ENCODE results near the gene KRTAP10-5.

- TF ChIP-seq, protein P1, sequence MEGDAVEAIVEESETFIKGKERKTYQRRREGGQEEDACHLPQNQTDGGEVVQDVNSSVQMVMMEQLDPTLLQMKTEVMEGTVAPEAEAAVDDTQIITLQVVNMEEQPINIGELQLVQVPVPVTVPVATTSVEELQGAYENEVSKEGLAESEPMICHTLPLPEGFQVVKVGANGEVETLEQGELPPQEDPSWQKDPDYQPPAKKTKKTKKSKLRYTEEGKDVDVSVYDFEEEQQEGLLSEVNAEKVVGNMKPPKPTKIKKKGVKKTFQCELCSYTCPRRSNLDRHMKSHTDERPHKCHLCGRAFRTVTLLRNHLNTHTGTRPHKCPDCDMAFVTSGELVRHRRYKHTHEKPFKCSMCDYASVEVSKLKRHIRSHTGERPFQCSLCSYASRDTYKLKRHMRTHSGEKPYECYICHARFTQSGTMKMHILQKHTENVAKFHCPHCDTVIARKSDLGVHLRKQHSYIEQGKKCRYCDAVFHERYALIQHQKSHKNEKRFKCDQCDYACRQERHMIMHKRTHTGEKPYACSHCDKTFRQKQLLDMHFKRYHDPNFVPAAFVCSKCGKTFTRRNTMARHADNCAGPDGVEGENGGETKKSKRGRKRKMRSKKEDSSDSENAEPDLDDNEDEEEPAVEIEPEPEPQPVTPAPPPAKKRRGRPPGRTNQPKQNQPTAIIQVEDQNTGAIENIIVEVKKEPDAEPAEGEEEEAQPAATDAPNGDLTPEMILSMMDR (IDR thresholded peaks at IDR 0.05; ENCODE audit: insufficient read depth, low read length): no peak
- no peak for TF ChIP-seq REST (IDR thresholded peaks at IDR 0.05; ENCODE audit: insufficient replicate concordance, low read depth)
- TF ChIP-seq POLR2AphosphoS5 (IDR thresholded peaks at IDR 0.05; ENCODE audit: low read depth): no peak
- TF ChIP-seq GABPA (IDR thresholded peaks at IDR 0.05; ENCODE audit: low read depth): no peak
- TF ChIP-seq SPI1 (IDR thresholded peaks at IDR 0.05; ENCODE audit: borderline replicate concordance, low read depth): no peak
These were observed 15.4 kb downstream of the KRTAP10-5 start for GRCh38 chr21:44564886-44565598.

Measured in HL-60 (cell line).